Esophagus (tissue), 2 donors: ENCODE measurements around the gene ANKRD63. TPM values are rescaled to one million over a fixed set of nuclear protein-coding genes. Genes with fewer than 3 reads are reported as not detected.

ENCODE experiments used
- H3K27ac ChIP-seq, 2 donors: one replicate each; pipeline ENCODE4 v1.5.1; 2013; ENCODE audit warnings: low read depth in 2 of 2, mild to moderate bottlenecking in 2 of 2, inconsistent platforms in 1 of 2, low read length in 1 of 2, moderate library complexity in 1 of 2
- H3K27me3 ChIP-seq, 2 donors: one replicate each; pipeline ENCODE4 v1.6.1; 2013; ENCODE audit warnings: low read length in 2 of 2, control low read depth in 1 of 2, mild to moderate bottlenecking in 1 of 2; ENCODE audit not compliant: insufficient read depth in 2 of 2, control insufficient read depth in 1 of 2
- H3K36me3 ChIP-seq, 2 donors: one replicate each; pipeline ENCODE4 v1.6.1; 2013; ENCODE audit warnings: low read length in 1 of 2; ENCODE audit not compliant: control insufficient read depth in 2 of 2, insufficient read depth in 2 of 2
- H3K4me1 ChIP-seq, 2 donors: one replicate each; pipeline ENCODE4 v1.6.1; 2013; ENCODE audit warnings: low read length in 1 of 2; ENCODE audit not compliant: control insufficient read depth in 2 of 2, insufficient read depth in 2 of 2
- H3K4me3 ChIP-seq, 2 donors: one replicate each; pipeline ENCODE4 v1.5.1; 2013; ENCODE audit warnings: low read length in 2 of 2, mild to moderate bottlenecking in 2 of 2, low read depth in 1 of 2, moderate library complexity in 1 of 2
- H3K9me3 ChIP-seq, 2 donors: one replicate each; pipeline ENCODE4 v1.6.1; 2013; ENCODE audit warnings: mild to moderate bottlenecking in 2 of 2, low read depth in 1 of 2, low read length in 1 of 2, moderate library complexity in 1 of 2; ENCODE audit not compliant: control insufficient read depth in 2 of 2, insufficient read depth in 1 of 2
- WGBS, 2 donors: extraction: QIAGEN DNeasy Blood & Tissue Kit; methylation state at CpG; one replicate each; pipeline ENCODE4 v1.1.7; 2013; 5-methylcytosine and 5-hydroxymethylcytosine counted together
- polyA plus RNA-seq, 2 donors: library from polyadenylated mRNA; stranded (reverse); fragments of 200-250 nt; gene quantifications; one replicate each; pipeline ENCODE4 v1.2.3, GENCODE V29; 2013
- donor health status: healthy with polysubstance abuse.
- donor health status: Bipolar disorder and iron deficiency.

ANKRD63 gene
- polyA plus RNA-seq, 2 donors = not detected

DNA sequence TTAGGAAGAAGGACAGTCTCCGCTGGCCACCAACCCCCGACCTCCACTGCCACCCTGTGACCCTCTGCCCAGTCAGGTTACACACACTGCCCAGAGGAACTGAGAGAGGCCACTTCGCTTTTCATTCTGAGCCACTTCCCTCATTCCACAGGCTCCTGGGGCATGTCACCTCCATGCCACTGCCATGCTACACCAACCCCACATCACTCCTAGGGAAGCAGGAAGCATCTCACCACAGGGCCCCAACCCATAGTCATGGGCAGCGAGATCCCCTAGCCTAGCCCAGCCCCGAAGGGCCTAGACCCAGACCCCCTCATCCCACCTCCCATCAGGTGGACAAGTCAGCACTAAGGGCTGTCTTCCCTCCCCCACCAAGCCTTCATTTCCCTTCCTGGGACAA lies 23.5 kb upstream of the ANKRD63 start:
- H3K27me3 ChIP-seq = no peaks in the 10 kb centered on the region
- H3K4me3 ChIP-seq = no peak overlapping the region
- H3K27ac ChIP-seq = no peak overlapping the region
- WGBS, 2 donors = 83 to 84% methylated on average over 5 of the region's 5 CpGs
- H3K4me1 ChIP-seq = peaks cover 0 to 3% of the 10 kb centered on the region in 2 donors
- H3K9me3 ChIP-seq = no peaks in the 10 kb centered on the region
- H3K36me3 ChIP-seq = no peaks in the 10 kb centered on the region

DNA sequence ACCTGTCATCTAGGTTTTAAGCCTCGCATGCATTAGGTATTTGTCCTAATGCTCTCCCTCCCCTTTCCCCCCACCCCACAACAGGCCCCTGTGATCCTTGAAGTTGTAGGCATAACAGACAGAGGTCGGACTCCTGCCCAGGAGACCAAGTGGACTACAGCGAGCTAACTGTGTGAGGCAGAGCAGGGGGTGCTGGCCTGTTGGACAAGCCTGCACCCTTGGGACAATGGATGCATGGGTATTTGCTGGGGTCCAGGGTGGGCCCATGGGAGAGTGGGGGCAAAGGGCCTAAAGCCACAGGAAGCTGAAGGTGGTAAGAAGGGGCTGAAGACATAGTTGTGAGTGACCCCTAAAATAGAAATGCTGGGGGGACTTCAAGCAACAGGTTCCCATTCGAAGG lies 22.4 kb upstream of the ANKRD63 start:
- 90 to 92% methylated on average over 4 of the region's 4 CpGs for WGBS, 2 donors
- H3K9me3 ChIP-seq = peaks cover 0 to 4% of the 10 kb centered on the region in 2 donors
- H3K4me1 ChIP-seq = peaks cover 0 to 3% of the 10 kb centered on the region in 2 donors
- H3K4me3 ChIP-seq = no peak overlapping the region
- no peaks in the 10 kb centered on the region for H3K27me3 ChIP-seq
- H3K36me3 ChIP-seq = no peaks in the 10 kb centered on the region
- H3K27ac ChIP-seq = no peak overlapping the region

DNA sequence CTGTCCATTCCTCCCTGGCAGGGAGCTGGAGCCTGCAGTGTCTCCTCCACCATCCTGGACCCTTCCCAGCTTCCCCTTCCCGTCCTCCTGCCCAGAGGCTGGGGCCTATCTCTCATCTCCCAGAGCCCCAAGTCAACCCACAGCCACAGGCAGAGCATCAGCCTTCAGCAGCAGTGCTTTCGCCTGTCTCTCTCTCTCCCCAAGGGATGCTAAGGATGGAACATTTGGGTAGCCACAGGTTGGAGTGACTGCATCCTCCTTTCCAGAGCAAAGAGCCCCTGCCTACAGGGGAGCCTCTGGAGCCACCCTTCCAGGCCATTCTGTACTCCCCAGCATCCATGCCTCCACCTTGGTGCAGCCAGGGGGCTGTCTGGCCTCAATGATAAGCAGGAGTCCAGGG lies 20.7 kb upstream of the ANKRD63 start:
- Histone ChIP-seq H3K9me3 (peaks cover 0 to 7% of the 10 kb centered on the region in 2 donors), H3K27me3 (no peaks in the 10 kb centered on the region), H3K4me3 (no peak overlapping the region), H3K36me3 (no peaks in the 10 kb centered on the region), H3K27ac (no peak overlapping the region), H3K4me1 (no peaks in the 10 kb centered on the region)
- 87 to 95% methylated on average over 2 of the region's 2 CpGs for whole genome bisulfite sequencing, 2 donors

DNA sequence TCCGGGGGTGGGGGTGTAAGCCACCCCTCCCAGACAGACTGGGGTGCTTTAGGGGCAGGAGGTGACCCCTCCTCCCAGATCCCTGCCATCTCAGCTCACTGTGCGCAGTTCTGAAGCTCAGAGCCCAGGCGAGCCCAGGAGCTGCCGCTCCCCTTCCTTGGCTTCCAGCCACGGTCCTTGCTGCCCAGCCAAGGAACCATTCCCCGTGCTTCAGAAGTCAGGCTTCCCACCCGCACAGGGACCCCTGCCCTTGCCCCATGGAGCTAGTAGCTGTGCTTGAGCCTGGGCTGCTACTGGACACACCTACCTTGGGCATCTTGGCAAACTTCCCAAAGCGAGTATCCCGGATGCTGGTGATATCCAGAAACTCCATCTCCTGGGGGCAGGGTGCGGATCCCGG lies 20.1 kb upstream of the ANKRD63 start:
- H3K4me3 ChIP-seq = no peak overlapping the region
- no peak overlapping the region for H3K27ac ChIP-seq
- no peaks in the 10 kb centered on the region for H3K36me3 ChIP-seq
- 67 to 68% methylated on average over 11 of the region's 11 CpGs for WGBS, 2 donors
- no peaks in the 10 kb centered on the region for H3K4me1 ChIP-seq
- H3K27me3 ChIP-seq = no peaks in the 10 kb centered on the region
- H3K9me3 ChIP-seq = peaks cover 0 to 7% of the 10 kb centered on the region in 2 donors

DNA sequence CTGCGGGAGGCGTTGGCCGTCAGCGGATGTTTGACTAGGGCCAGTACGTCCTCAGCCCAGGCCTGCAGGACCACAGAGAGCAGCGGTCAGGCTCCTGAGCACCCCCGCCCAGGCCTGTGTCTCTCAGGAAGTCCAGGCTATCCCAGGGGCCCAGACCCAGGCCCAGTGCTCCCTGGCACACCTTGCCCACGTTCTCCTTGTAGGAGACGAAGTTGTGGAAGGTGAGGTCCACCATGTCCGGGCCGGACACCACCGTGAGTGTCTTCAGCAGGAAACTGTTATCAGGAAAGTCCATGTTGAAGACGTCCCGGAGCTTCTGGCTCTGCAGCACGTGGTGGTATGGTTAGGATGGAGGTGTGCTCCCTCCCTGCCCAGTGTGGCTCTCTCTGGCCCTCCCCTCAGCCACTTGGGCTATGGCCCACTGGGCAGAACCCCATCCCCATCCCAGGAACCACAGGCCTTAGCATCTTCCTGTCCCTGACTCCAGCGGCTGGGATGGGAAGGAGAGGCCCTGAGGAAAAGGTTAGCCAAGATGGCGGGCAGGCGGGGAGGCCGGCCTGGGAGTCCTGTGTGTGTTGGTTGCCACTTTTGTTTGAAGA lies 19.5 kb upstream of the ANKRD63 start:
- 94 to 95% methylated on average over 19 of the region's 19 CpGs for WGBS, 2 donors
- Histone ChIP-seq H3K4me3 (no peak overlapping the region), H3K27ac (no peak overlapping the region), H3K36me3 (no peaks in the 10 kb centered on the region), H3K4me1 (no peaks in the 10 kb centered on the region), H3K9me3 (peaks cover 0 to 7% of the 10 kb centered on the region in 2 donors), H3K27me3 (no peaks in the 10 kb centered on the region)

DNA sequence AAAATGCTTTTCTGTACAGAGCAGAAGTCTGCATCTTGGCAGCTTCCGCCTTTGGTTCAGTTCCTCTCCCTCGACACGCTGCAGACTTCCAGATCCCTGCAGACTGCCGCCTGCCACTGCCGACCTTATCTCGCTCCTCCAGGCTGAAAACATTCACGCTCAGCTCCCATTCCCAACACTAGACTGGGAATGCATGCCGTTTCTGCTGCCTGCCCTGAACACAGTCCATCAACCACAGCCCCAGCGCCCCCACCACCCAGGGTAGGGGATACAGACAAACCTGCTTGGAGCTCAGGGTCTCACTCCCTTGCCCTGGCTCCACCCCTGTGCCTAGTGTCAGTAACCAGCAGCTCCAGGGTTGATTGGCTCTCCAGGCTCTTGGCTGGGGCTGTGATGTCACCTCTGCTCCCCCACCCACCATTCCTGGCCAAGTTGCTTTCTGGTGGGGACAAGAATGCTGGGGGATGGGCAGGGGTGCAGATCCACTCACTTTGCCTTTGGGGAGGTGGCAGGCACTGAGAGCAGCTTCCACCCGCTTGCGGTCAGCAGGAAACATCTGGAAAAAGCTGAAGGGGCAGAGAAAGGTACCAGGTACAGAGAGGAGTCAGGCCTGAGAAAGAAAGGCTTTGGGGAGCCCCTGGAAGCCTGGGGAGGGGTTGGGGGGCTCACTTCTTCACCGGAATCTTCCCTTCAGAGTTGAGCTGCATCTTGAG lies 18.8 kb upstream of the ANKRD63 start:
- 65 to 70% methylated on average over 12 of the region's 12 CpGs for WGBS, 2 donors

DNA sequence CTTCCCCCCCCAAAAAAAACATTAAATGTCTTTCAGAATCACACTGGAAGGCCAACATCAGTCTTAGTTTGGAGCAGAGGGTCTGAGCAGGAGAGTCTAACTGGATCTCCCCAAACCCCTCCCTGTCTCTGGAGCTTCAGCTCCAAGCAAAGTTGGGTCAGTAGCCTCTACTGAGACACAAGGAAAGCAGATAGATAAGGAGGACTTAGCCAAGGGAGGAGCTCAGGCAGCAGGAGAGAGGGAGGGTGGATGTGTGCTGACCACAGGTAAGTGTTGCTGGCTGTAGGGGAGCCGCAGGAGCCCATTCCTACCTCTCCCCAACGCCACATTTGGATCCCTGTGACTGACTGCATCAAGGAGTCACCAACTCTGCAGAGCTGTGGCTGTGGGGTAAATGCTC lies 17.9 kb upstream of the ANKRD63 start:
- no peak overlapping the region for H3K4me3 ChIP-seq
- no peaks in the 10 kb centered on the region for H3K36me3 ChIP-seq
- 87 to 92% methylated on average over 2 of the region's 2 CpGs for WGBS, 2 donors
- H3K27ac ChIP-seq = no peak overlapping the region
- no peaks in the 10 kb centered on the region for H3K27me3 ChIP-seq
- peaks cover 0 to 7% of the 10 kb centered on the region in 2 donors for H3K9me3 ChIP-seq
- no peaks in the 10 kb centered on the region for H3K4me1 ChIP-seq

More for the DNA sequence above, 18.8 kb upstream of the ANKRD63 start:
- Histone ChIP-seq H3K4me1 (no peaks in the 10 kb centered on the region), H3K36me3 (no peaks in the 10 kb centered on the region), H3K27me3 (no peaks in the 10 kb centered on the region), H3K27ac (no peak overlapping the region), H3K9me3 (peaks cover 0 to 7% of the 10 kb centered on the region in 2 donors), H3K4me3 (no peak overlapping the region)

DNA sequence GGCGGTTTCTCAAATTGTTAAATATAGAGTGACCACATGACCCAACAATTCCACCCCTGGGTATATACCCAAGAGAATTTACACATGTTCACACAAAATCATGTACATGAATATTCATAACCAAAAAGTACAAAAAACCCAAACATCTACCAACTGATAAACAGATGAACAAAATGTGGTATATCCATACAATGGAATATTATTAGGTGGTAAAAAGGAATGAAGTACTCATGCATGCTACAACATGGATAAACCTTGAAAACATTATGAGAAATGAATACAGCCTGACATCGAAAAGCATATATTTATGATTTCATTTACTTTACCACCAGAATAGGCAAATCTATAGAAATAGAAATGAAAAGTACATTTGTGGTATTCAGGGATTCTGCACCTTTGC lies 17.5 kb upstream of the ANKRD63 start:
- no peak overlapping the region for H3K4me3 ChIP-seq
- no peaks in the 10 kb centered on the region for H3K27me3 ChIP-seq
- no peak overlapping the region for H3K27ac ChIP-seq
- peaks cover 0 to 7% of the 10 kb centered on the region in 2 donors for H3K9me3 ChIP-seq
- H3K36me3 ChIP-seq = no peaks in the 10 kb centered on the region
- 96 to 97% methylated on average over 2 of the region's 2 CpGs for WGBS, 2 donors
- no peaks in the 10 kb centered on the region for H3K4me1 ChIP-seq

DNA sequence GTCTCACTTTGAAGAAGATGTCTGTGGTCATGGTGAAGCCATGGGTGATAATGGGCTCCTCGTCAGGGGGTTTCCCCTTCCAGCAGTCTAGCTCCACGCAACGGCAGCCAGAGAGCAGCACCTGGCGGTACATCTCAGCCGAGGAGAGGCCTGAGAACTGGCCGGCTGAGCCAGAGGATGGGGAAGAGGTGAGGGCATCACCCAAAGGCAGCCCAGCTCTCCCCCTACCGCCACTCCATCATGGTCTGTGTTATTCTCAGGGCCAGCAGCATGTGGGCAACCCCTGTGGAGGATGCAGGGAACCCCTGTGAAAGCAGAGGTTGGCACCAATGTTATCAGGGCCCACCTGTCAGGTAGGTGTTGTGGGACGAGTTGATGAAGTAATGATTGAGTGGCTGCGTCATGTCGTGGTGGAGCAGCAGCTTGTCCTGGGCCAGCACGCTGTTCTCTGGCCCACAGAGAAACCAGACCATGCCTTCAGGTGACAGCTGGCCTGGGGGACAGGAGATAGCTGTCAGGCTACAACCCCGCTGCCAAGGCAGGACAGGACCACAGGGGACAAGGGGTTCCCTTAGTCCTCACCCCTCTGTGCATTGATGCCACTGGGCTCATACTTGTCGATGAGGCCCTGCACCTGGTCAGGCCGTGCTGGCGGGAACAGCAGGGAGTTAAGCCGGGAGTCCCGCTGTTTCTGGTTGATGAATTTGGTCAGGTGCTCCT lies 15.5 kb upstream of the ANKRD63 start:
- H3K9me3 ChIP-seq = peaks cover 0 to 7% of the 10 kb centered on the region in 2 donors
- H3K27ac ChIP-seq = no peak overlapping the region
- WGBS, 2 donors = 93 to 94% methylated on average over 17 of the region's 17 CpGs
- no peaks in the 10 kb centered on the region for H3K27me3 ChIP-seq
- H3K4me3 ChIP-seq = no peak overlapping the region
- no peaks in the 10 kb centered on the region for H3K4me1 ChIP-seq
- H3K36me3 ChIP-seq = no peaks in the 10 kb centered on the region
